ENCODE data around the gene MTA3.

The MTA3 gene

GRCh38 chr2:42786561-42787345 is 218.3 kb downstream of the MTA3 start:
- no peak for TF ChIP-seq CTCF (IDR thresholded peaks at IDR 0.05; ENCODE audit: insufficient read depth, missing control alignments)
- FAIRE-seq, result no peak
- DNase-seq (ENCODE audit: insufficient read length, low spot score), result no peak

- no peak for TF ChIP-seq CTCF (IDR thresholded peaks at IDR 0.05; ENCODE audit: insufficient read depth, missing control alignments)
- no peak for FAIRE-seq
- DNase-seq (ENCODE audit: insufficient read length, low spot score), result no peak
Observed at GRCh38 chr2:42787424-42787787, 219.0 kb downstream of the MTA3 start.

- DNase-seq (ENCODE audit: insufficient read length, low spot score) (no peak), FAIRE-seq (no peak)
- no peak for TF ChIP-seq CTCF (IDR thresholded peaks at IDR 0.05; ENCODE audit: insufficient read depth, missing control alignments)
Observed at GRCh38 chr2:42787788-42788477, 219.5 kb downstream of the MTA3 start.

- FAIRE-seq (no peak), DNase-seq (ENCODE audit: insufficient read length, low spot score) (no peak)
- TF ChIP-seq CTCF (IDR thresholded peaks at IDR 0.05; ENCODE audit: insufficient read depth, missing control alignments), result no peak
Observed at GRCh38 chr2:42788478-42788793, 220.0 kb downstream of the MTA3 start.

GRCh38 chr2:42788882-42789281 is 220.4 kb downstream of the MTA3 start:
- no peak for TF ChIP-seq CTCF (IDR thresholded peaks at IDR 0.05; ENCODE audit: insufficient read depth, missing control alignments)
- no peak for DNase-seq (ENCODE audit: insufficient read length, low spot score)
- no peak for FAIRE-seq

GRCh38 chr2:42789751-42790150 is 221.3 kb downstream of the MTA3 start:
- no peak for FAIRE-seq
- DNase-seq (ENCODE audit: insufficient read length, low spot score), result no peak
- no peak for TF ChIP-seq CTCF (IDR thresholded peaks at IDR 0.05; ENCODE audit: insufficient read depth, missing control alignments)

GRCh38 chr2:42791606-42792005 is 223.2 kb downstream of the MTA3 start:
- DNase-seq (ENCODE audit: insufficient read length, low spot score) (no peak), FAIRE-seq (no peak)
- no peak for TF ChIP-seq CTCF (IDR thresholded peaks at IDR 0.05; ENCODE audit: insufficient read depth, missing control alignments)
